Measurements from ENCODE around the gene ISG20.
A peak's percentile ranks its signal among the peaks of the same experiment; 100 is the strongest.

ISG20 gene

DNA sequence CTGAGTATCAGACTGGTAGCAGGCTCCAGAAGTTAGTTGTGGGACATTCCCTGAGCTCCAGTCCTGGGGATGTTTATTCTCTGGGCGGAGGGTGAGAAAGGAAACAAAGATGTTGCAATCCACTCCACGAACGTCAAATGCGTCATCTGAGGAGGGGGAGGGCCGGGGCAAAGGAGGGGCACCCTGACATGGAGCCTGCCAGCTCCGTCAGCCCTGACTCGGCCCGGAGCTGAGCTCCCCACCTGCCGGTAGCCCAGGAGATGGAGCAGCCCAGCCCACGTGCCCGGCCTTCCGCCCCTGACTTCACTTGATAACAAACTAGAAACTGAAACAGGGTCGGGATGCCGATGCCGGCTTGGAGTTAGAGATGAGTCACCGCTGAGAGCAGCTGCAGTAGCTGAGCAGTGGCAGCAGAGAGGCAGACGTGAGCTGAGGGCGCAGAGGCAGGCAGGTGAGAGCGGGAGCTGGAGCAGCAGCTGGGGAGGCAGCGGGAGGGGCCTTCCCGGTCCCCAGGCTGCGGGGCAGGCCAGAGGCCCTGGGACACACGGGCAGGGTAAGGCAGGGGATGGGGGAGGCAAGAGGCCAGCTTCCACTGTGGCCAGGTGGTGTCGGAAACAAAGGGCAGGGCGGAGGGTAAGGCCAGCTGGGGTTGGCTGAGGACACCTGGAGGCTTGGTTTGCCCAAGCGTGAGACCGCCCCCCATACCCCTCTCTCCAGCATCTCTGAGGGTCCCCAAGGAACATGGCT is at the start of gene ISG20:
Gene ISG20, plus strand, starts transcription at position 391 of the 747 bp plus-strand sequence. Its CDS starts 351 bp downstream, at position 742.
- DNase-seq (ENCODE audit: low read depth), result peak; percentile 98

- DNase-seq (ENCODE audit: low read depth), result no peak
Measured at GRCh38 chr15:88590759-88591158, 48.1 kb upstream of the ISG20 start.

DNA sequence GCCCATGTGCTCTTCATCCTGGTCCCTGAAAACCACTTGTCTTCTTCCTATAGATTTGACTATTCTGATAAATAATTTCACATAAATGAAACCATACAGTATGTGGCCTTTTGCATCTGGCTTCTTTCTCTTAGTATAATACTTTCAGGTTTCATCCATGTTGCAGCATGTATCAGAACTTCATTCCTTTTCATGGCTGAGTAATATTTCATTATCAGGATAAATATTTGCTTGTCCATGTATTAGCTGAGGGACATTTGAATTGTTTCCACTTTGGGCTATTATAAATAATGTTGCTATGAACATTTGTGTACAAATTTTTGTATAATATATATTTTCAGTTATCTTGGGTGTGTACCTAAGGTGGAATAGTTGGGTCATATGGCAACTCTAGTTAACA is 47.4 kb upstream of the ISG20 start:
- DNase-seq (ENCODE audit: low read depth), result no peak

- no peak for DNase-seq (ENCODE audit: low read depth)
Measured at GRCh38 chr15:88603885-88604284, 34.9 kb upstream of the ISG20 start.

DNA sequence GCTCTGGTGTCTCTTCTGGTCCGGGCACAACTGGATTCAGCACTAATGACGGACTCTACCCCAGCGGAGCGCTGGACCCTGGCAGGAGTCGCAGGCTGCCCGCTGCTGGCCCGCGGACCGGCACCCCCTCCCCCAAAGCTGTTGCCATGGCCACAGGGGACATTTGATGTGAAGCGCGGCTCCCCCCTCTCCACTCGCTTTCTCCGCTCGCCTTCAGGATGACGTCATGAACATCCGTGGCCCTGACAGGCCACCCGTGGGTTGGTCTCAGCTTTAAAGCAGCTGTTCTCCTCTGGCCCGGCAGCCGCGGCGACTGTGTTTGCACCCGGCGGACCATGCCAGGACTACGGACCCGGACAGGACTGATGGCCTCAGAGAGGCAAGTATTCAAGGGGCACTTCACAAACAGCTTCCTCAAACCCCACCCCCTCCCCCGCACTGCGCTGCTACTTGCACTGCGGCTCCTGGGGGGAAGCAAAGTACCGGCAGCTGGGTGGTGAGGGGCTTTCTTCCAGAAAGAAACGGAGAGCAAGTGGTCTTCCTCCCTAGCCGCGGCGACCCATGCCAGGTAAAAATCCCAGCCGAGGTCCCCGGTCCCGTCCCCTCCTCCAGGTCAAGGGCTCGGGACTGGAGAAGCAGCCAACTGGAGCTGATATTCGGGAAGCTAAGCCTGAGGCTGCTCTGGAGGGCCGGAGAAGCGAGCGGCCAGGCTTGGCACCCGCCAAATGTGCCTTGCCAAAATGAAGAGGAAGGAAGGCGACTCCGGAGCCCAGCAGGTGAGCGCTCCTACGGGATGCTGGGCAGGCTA is 34.2 kb upstream of the ISG20 start:
- no peak for DNase-seq (ENCODE audit: low read depth)

- peak; percentile 24 for DNase-seq (ENCODE audit: low read depth)
Measured at GRCh38 chr15:88605189-88606069, 33.4 kb upstream of the ISG20 start.

DNA sequence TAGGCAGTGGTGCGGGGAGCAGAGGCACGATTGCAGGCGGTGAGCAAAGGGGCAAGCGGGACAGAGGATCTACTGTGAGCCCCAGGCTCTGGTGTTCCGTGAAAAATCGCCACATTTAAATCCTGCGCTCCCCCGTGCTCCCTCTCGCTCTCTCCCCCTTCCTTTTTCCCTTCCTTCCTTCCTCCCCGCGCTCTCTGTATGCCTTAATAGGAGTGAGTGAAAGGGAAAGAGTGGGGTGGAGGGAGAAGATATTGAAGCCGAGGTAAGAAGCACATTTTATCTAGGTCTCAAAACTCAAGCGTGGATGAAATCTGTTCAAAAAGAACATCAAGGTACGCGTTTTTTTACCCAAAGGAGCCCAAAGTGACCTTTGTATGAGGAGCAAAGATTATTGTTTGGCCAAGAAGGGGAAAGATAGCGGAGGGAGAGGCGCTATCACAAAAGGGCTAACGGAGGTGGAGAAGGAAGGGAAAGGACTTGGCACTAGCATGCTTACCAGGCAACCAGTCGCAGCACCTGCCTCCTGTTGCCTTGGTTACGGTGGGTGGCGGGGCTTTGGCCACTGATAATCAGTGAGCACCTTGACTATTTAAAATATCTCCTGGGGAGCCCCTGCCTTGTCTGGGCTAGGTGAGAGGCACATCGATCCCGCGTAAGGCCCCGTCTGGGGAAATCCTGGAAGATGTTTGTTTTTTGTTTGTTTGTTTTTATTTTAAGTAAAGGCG is 32.6 kb upstream of the ISG20 start:
- DNase-seq (ENCODE audit: low read depth), result no peak

DNA sequence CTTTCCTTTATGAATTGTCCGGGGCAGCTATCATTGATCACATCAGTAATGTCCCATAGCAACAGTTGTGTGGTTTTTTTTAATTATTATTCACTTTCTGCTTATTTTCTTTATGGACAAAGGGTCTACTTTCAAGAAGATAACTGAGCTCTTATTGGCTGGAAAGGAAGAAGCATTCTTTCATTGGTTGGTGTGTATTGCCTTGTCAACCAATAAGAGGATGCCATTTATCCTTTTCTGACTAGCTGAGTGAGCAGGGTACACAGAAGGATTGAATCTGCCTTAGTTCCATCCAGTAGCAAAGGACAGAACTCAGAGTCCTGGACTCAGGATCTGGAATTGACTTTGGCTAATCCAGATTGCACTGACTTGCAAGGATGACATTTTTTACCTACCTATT is 30.9 kb upstream of the ISG20 start:
- no peak for DNase-seq (ENCODE audit: low read depth)

- DNase-seq (ENCODE audit: low read depth), result no peak
Measured at GRCh38 chr15:88608607-88609181, 30.1 kb upstream of the ISG20 start.

GRCh38 chr15:88609344-88610090 is 29.3 kb upstream of the ISG20 start:
- DNase-seq (ENCODE audit: low read depth), result no peak

- DNase-seq (ENCODE audit: low read depth), result peak; percentile 74
Measured at GRCh38 chr15:88610701-88611231, 28.1 kb upstream of the ISG20 start.

GRCh38 chr15:88612186-88612796 is 26.5 kb upstream of the ISG20 start:
- DNase-seq (ENCODE audit: low read depth), result no peak

GRCh38 chr15:88613074-88613944 is 25.5 kb upstream of the ISG20 start:
- peak; percentile 79 for DNase-seq (ENCODE audit: low read depth)

DNA sequence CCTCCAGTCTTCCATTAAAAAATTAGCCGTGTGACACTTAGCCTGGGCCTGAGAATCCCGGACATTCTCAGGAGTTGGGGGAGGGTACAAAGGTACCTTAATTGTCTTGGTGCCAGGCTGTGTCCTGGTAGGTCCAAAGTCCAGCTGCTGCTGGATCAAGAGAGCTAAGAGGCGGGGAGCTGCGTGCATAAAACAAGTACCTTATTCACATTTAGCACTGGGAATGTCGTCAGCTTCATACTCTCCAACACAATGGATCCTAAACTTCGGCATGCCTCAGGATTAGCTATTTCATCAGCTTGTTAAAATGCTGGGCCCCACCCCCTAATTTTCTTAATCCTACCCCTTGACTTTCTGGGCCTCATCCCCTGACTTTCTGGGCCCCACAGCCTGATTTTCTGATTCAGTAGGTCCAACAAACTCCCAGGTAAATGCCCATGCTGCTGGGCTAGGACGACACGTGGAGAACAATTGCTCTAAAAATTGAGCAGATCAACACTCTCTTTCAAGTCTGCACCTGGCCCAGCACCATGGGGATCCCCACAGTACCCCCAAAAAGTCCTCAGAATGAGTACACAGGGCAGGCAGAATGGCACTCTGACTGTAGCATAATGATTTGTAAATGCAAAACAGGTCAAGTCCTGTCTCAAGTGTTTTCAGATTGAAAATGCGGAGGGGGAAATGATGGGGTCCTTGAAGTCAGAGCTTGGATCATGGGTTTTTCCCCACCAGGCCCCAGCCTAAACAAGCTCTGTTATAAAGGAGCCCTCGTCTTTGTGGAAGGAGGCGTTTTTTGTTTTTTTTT is 23.3 kb upstream of the ISG20 start:
- DNase-seq (ENCODE audit: low read depth), result no peak

DNA sequence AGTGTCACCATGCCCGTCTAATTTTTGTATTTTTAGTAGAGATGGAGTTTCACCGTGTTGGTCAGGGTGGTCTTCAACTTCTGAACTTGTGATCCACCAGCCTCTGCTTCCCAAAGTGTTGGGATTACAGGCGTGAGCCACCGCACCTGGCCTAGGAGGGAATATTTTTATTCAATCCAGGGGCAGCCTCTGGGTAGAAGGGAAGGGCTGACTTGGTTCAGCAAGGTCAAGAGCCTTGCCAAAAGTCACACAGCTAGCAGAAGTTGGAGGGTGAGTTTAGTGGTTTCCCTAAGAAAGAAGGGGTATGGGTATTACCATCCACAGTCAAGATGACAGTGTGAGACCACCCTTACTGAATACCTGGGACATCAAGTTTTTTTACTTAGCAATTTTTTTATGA is 22.6 kb upstream of the ISG20 start:
- no peak for DNase-seq (ENCODE audit: low read depth)

GRCh38 chr15:88617031-88617722 is 21.6 kb upstream of the ISG20 start:
- no peak for DNase-seq (ENCODE audit: low read depth)

DNA sequence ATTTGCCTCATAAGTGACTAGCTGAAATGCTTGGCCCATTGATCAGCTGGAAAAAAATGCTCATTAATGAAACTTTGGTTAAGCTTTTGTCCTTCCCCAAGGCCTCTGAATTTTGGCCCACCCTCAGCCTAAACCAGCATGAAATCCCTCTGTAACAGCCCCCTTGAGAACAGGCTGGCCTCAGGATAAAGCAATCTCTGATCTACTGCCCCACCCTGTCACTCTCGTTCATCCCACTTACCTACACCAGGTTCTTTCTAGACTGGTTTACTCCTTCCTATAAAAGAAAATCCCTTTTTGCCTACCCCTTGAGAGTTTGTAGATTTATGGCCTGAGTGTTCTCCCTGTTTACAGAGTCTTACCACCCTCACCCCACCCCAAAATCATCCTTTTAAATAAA is 21.0 kb upstream of the ISG20 start:
- no peak for DNase-seq (ENCODE audit: low read depth)
